ENCODE data around the gene SUOX. TPM values are rescaled to one million over a fixed set of nuclear protein-coding genes. Genes with fewer than 3 reads are reported as not detected.
A peak's percentile ranks its signal among the peaks of the same experiment; 100 is the strongest.

SUOX gene
- total and polyA plus RNA-seq, 8 donors: 8.4 to 67.7 (median 10.9) TPM

DNA sequence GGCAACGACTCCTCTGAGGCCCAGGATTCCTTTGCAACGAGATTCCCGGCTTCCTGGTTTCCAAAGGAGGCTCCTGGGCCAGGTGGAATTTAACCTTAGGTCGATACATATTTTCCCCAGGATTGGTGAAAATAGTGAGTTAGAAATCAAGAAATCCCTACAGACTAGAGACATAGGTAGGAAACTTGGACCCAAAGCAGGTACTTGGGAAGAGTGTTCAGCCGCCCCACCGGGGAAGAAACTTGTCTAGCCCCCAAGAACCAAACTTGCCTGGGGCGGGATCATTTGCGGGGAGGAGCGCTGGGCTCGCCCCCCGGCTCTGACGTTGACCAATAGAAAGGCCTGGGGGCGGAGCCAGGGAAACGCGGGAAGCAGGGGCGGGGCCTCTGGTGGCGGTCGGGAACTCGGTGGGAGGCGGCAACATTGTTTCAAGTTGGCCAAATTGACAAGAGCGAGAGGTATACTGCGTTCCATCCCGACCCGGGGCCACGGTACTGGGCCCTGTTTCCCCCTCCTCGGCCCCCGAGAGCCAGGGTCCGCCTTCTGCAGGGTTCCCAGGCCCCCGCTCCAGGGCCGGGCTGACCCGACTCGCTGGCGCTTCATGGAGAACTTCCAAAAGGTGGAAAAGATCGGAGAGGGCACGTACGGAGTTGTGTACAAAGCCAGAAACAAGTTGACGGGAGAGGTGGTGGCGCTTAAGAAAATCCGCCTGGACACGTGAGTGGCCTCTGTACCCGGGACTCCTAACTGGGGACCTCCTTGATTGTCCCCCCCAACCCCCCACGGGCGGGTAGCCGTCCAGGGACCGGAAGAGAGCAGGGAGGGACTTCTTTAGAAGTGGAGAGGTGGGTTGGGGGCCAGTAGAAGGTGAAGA is 30.4 kb upstream of the SUOX start, which contains the start of gene CDK2:
TSS of gene CDK2 (plus strand) at position 423 of the 874 bp plus-strand sequence. CDS start at position 602, 179 bp downstream.
- DNase-seq: peak; percentile 96 to 97
- Histone ChIP-seq H3K4me1 (peaks cover 14 to 34% (median 19%) of the 10 kb centered on the region in 4 donors), H3K36me3 (peaks cover 0 to 17% (median 14%) of the 10 kb centered on the region in 4 donors), H3K27ac (peak within 1 kb of the TSS; percentile 76 to 91 (median 88)), H3K27me3 (no peaks in the 10 kb centered on the region), H3K4me3 (peak within 1 kb of the TSS; percentile 66 to 74 (median 74)), H3K9me3 (no peaks in the 10 kb centered on the region)
- TF ChIP-seq POLR2AphosphoS5 (IDR thresholded peaks at IDR 0.05) (peak in 2 of 3 donors; percentile 46 to 81), POLR2A (IDR thresholded peaks at IDR 0.05) (peak in 1 of 4 donors; percentile 63), EP300 (IDR thresholded peaks at IDR 0.05) (no peak)
- TF ChIP-seq, protein P1, sequence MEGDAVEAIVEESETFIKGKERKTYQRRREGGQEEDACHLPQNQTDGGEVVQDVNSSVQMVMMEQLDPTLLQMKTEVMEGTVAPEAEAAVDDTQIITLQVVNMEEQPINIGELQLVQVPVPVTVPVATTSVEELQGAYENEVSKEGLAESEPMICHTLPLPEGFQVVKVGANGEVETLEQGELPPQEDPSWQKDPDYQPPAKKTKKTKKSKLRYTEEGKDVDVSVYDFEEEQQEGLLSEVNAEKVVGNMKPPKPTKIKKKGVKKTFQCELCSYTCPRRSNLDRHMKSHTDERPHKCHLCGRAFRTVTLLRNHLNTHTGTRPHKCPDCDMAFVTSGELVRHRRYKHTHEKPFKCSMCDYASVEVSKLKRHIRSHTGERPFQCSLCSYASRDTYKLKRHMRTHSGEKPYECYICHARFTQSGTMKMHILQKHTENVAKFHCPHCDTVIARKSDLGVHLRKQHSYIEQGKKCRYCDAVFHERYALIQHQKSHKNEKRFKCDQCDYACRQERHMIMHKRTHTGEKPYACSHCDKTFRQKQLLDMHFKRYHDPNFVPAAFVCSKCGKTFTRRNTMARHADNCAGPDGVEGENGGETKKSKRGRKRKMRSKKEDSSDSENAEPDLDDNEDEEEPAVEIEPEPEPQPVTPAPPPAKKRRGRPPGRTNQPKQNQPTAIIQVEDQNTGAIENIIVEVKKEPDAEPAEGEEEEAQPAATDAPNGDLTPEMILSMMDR (IDR thresholded peaks at IDR 0.05): no peak
- 0 to 1% (median 0%) methylated on average over 41 to 45 of the region's 45 CpGs for WGBS, 5 donors
- intact Hi-C loops (cut with DNase I; ENCODE audit: low total_unique reads): no loop called here

DNA sequence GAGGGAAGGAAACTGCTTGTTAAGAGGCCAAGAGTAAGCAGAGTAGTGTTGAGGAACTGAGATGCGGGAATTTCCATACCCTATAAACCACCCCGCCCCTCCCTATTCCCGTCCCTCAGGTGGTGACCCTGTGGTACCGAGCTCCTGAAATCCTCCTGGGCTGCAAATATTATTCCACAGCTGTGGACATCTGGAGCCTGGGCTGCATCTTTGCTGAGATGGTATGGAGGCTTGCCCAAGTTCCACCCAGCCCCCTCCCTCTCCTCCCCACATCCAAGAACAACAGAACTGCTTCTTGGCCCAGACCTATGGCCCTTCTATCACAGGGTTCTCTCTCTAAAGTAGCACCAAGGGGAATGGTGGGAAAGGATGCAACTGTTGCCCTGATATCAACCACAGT is 27.7 kb upstream of the SUOX start:
- Histone ChIP-seq H3K36me3 (peaks cover 0 to 17% (median 14%) of the 10 kb centered on the region in 4 donors), H3K9me3 (no peaks in the 10 kb centered on the region), H3K27me3 (no peaks in the 10 kb centered on the region), H3K27ac (no peak overlapping the region), H3K4me3 (no peak overlapping the region), H3K4me1 (peaks cover 21 to 47% (median 29%) of the 10 kb centered on the region in 4 donors)
- WGBS, 5 donors: 74 to 92% (median 86%) methylated on average over 4 of the region's 4 CpGs
- DNase-seq: no peak
- TF ChIP-seq POLR2AphosphoS5 (IDR thresholded peaks at IDR 0.05) (no peak), EP300 (IDR thresholded peaks at IDR 0.05) (no peak), POLR2A (IDR thresholded peaks at IDR 0.05) (no peak)
- TF ChIP-seq, protein P1 (IDR thresholded peaks at IDR 0.05): no peak
- intact Hi-C loops (cut with DNase I; ENCODE audit: low total_unique reads): no loop called here

DNA sequence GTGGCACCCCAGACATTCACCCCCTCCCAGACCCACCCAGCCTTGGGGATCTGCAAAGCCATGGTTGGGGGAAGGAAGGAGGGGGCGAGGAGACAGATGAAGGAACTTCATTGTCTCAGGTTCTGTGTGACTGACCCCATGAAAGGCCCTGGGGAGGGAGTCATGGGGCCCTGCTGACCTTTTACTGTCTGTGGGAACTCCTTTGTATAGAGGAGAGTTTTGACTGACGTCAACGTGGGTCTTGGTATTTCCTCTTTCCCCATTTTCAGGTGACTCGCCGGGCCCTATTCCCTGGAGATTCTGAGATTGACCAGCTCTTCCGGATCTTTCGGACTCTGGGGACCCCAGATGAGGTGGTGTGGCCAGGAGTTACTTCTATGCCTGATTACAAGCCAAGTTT is 26.3 kb upstream of the SUOX start:
- DNase-seq: no peak
- WGBS, 5 donors: 89 to 98% (median 92%) methylated on average over 7 of the region's 7 CpGs
- Histone ChIP-seq H3K27me3 (no peaks in the 10 kb centered on the region), H3K36me3 (peaks cover 0 to 17% (median 14%) of the 10 kb centered on the region in 4 donors), H3K4me1 (peaks cover 28 to 57% (median 42%) of the 10 kb centered on the region in 4 donors), H3K9me3 (no peaks in the 10 kb centered on the region), H3K27ac (peak overlapping the region in 2 of 5 donors; percentile 96 to 98), H3K4me3 (no peak overlapping the region)
- intact Hi-C loops (cut with DNase I; ENCODE audit: low total_unique reads): no loop called here
- no peak for TF ChIP-seq POLR2AphosphoS5 (IDR thresholded peaks at IDR 0.05)
- TF ChIP-seq, protein P1 (IDR thresholded peaks at IDR 0.05): no peak
- no peak for TF ChIP-seq EP300 (IDR thresholded peaks at IDR 0.05)
- no peak for TF ChIP-seq POLR2A (IDR thresholded peaks at IDR 0.05)

DNA sequence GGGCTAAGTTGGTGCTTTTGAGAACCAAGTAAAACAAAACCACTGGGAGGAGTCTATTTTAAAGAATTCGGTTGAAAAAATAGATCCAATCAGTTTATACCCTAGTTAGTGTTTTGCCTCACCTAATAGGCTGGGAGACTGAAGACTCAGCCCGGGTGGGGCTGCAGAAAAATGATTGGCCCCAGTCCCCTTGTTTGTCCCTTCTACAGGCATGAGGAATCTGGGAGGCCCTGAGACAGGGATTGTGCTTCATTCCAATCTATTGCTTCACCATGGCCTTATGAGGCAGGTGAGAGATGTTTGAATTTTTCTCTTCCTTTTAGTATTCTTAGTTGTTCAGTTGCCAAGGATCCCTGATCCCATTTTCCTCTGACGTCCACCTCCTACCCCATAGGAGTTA is 25.0 kb upstream of the SUOX start:
- H3K4me1 ChIP-seq: peaks cover 35 to 64% (median 48%) of the 10 kb centered on the region in 4 donors
- TF ChIP-seq EP300 (IDR thresholded peaks at IDR 0.05) (no peak), POLR2A (IDR thresholded peaks at IDR 0.05) (no peak), POLR2AphosphoS5 (IDR thresholded peaks at IDR 0.05) (no peak)
- TF ChIP-seq, protein P1 (IDR thresholded peaks at IDR 0.05): no peak
- peak overlapping the region in 4 of 5 donors; percentile 91 to 98 (median 96) for H3K27ac ChIP-seq
- peak in 1 of 2 donors; percentile 48 for DNase-seq
- H3K4me3 ChIP-seq: no peak overlapping the region
- intact Hi-C loops (cut with DNase I; ENCODE audit: low total_unique reads): no loop called here
- no peaks in the 10 kb centered on the region for H3K9me3 ChIP-seq
- 40 to 53% (median 47%) methylated on average over 3 of the region's 3 CpGs for WGBS, 5 donors
- H3K36me3 ChIP-seq: peaks cover 0 to 20% (median 16%) of the 10 kb centered on the region in 4 donors
- H3K27me3 ChIP-seq: no peaks in the 10 kb centered on the region

Data from stomach (tissue), 9 donors.